Stimulated activated CD4-positive, alpha-beta T cell treated with anti-CD3 and anti-CD28 coated beads, Interleukin-2, amount 100 ng/mL, for 24 hours (primary cell): ENCODE measurements around the gene CDHR2.

ENCODE experiments used
- DNase-seq, 2 donors: peaks; one replicate each; pipeline ENCODE4 v3.0.0-alpha.2; 2020

CDHR2 gene

GRCh38 chr5:176644878-176645670 is 95.9 kb downstream of the CDHR2 start:
- no peak for DNase-seq
